Activated T-cell treated with anti-CD3 and anti-CD28 coated beads, Interleukin-2, amount 50 U/mL, for 4 hours (primary cell): Measurements from ENCODE around the gene CDC20B. TPM values are rescaled to one million over a fixed set of nuclear protein-coding genes. Genes with fewer than 3 reads are reported as not detected.

Source experiments
- ATAC-seq, 2 donors: fragments of 200-7000 bp; cut with Tn5 transposase; one replicate each; pipeline ENCODE4 v1.10.0; 2021
- DNase-seq: peaks from one replicate; pipeline ENCODE4 v3.0.0-alpha.2; 2020
- H3K27me3 Mint-ChIP-seq: one replicate; pipeline ENCODE4 v1.8.0; 2021; ENCODE audit warnings: low read depth, mixed read lengths
- H3K36me3 Mint-ChIP-seq: one replicate; pipeline ENCODE4 v1.8.0; 2022; ENCODE audit warnings: mixed read lengths; ENCODE audit not compliant: insufficient read depth
- H3K4me1 Mint-ChIP-seq: one replicate; pipeline ENCODE4 v1.8.0; 2021; ENCODE audit warnings: low read depth, mixed read lengths
- H3K4me3 Mint-ChIP-seq: one replicate; pipeline ENCODE4 v1.8.0; 2021; ENCODE audit warnings: mild to moderate bottlenecking, moderate library complexity, mixed read lengths
- H3K9me3 Mint-ChIP-seq: one replicate; pipeline ENCODE4 v1.8.0; 2021; ENCODE audit warnings: mixed read lengths
- total RNA-seq, 3 donors: library from RNA; stranded (reverse); gene quantifications; one replicate each; pipeline ENCODE4 v1.2.1, GENCODE V29; 2021

The CDC20B gene
- total RNA-seq: under 1 TPM in 2 of 3 donors, not detected in 1; 0.11 to 0.16 TPM

GRCh38 chr5:55172937-55173686 lies at the start of gene CDC20B:
TSS of gene CDC20B (minus strand) at chr5:55173177. CDS start at chr5:55173000, 177 bp downstream.
- Mint-ChIP-seq H3K27me3 (peaks cover 66% of the 10 kb centered on the region), H3K36me3 (no peaks in the 10 kb centered on the region), H3K9me3 (no peaks in the 10 kb centered on the region), H3K4me3 (peak within 1 kb of the TSS; percentile 84), H3K4me1 (peaks cover 34% of the 10 kb centered on the region)
- DNase-seq (peak; percentile 72), ATAC-seq (peak; percentile 90 to 91)

- Mint-ChIP-seq H3K4me3 (no peak overlapping the region), H3K4me1 (peaks cover 33% of the 10 kb centered on the region)
These were observed 49.4 kb upstream of the CDC20B start for GRCh38 chr5:55222092-55222984.

GRCh38 chr5:55220433-55221185 lies 47.6 kb upstream of the CDC20B start:
- no peaks in the 10 kb centered on the region for H3K9me3 Mint-ChIP-seq
- no peak for DNase-seq
- H3K27me3 Mint-ChIP-seq: peaks cover 72% of the 10 kb centered on the region
- peaks cover 29% of the 10 kb centered on the region for H3K4me1 Mint-ChIP-seq
- peak; percentile 39 to 47 for ATAC-seq
- no peaks in the 10 kb centered on the region for H3K36me3 Mint-ChIP-seq
- H3K4me3 Mint-ChIP-seq: peak overlapping the region; percentile 58

More at GRCh38 chr5:55222092-55222984, 49.4 kb upstream of the CDC20B start:
- ATAC-seq (no peak), DNase-seq (no peak)
- no peaks in the 10 kb centered on the region for H3K9me3 Mint-ChIP-seq
- H3K27me3 Mint-ChIP-seq: peaks cover 77% of the 10 kb centered on the region
- no peaks in the 10 kb centered on the region for H3K36me3 Mint-ChIP-seq

- H3K27me3 Mint-ChIP-seq: peaks cover 68% of the 10 kb centered on the region
- H3K4me3 Mint-ChIP-seq: no peak overlapping the region
- no peak for DNase-seq
- H3K36me3 Mint-ChIP-seq: no peaks in the 10 kb centered on the region
- no peak for ATAC-seq
- H3K9me3 Mint-ChIP-seq: no peaks in the 10 kb centered on the region
- peaks cover 29% of the 10 kb centered on the region for H3K4me1 Mint-ChIP-seq
These were observed 46.8 kb upstream of the CDC20B start for GRCh38 chr5:55219770-55220169.

GRCh38 chr5:55218967-55219366 lies 46.0 kb upstream of the CDC20B start:
- DNase-seq (no peak), ATAC-seq (no peak)

GRCh38 chr5:55211184-55211874 lies 38.4 kb upstream of the CDC20B start:
- ATAC-seq (no peak), DNase-seq (no peak)
- Mint-ChIP-seq H3K4me1 (no peaks in the 10 kb centered on the region), H3K36me3 (no peaks in the 10 kb centered on the region), H3K9me3 (no peaks in the 10 kb centered on the region), H3K4me3 (no peak overlapping the region), H3K27me3 (peaks cover 15% of the 10 kb centered on the region)

More at GRCh38 chr5:55218967-55219366, 46.0 kb upstream of the CDC20B start:
- H3K9me3 Mint-ChIP-seq: no peaks in the 10 kb centered on the region
- H3K4me1 Mint-ChIP-seq: peaks cover 29% of the 10 kb centered on the region
- no peak overlapping the region for H3K4me3 Mint-ChIP-seq
- no peaks in the 10 kb centered on the region for H3K36me3 Mint-ChIP-seq
- H3K27me3 Mint-ChIP-seq: peaks cover 60% of the 10 kb centered on the region

GRCh38 chr5:55205001-55205400 lies 32.0 kb upstream of the CDC20B start:
- Mint-ChIP-seq H3K36me3 (no peaks in the 10 kb centered on the region), H3K27me3 (peaks cover 36% of the 10 kb centered on the region), H3K9me3 (no peaks in the 10 kb centered on the region), H3K4me3 (no peak overlapping the region), H3K4me1 (no peaks in the 10 kb centered on the region)
- no peak for ATAC-seq
- no peak for DNase-seq

- Mint-ChIP-seq H3K9me3 (no peaks in the 10 kb centered on the region), H3K36me3 (no peaks in the 10 kb centered on the region)
- no peak for ATAC-seq
These were observed 18.2 kb upstream of the CDC20B start for GRCh38 chr5:55191165-55191564.

GRCh38 chr5:55188656-55189540 lies 15.9 kb upstream of the CDC20B start:
- no peak for ATAC-seq
- Mint-ChIP-seq H3K27me3 (peaks cover 56% of the 10 kb centered on the region), H3K4me3 (no peak overlapping the region), H3K9me3 (no peaks in the 10 kb centered on the region), H3K36me3 (no peaks in the 10 kb centered on the region), H3K4me1 (no peaks in the 10 kb centered on the region)
- no peak for DNase-seq

More at GRCh38 chr5:55191165-55191564, 18.2 kb upstream of the CDC20B start:
- no peak overlapping the region for H3K4me3 Mint-ChIP-seq
- no peak for DNase-seq
- peaks cover 48% of the 10 kb centered on the region for H3K27me3 Mint-ChIP-seq
- H3K4me1 Mint-ChIP-seq: no peaks in the 10 kb centered on the region

GRCh38 chr5:55187370-55187769 lies 14.4 kb upstream of the CDC20B start:
- no peak for ATAC-seq
- Mint-ChIP-seq H3K4me3 (no peak overlapping the region), H3K27me3 (peaks cover 50% of the 10 kb centered on the region), H3K9me3 (peaks cover 4% of the 10 kb centered on the region), H3K4me1 (no peaks in the 10 kb centered on the region), H3K36me3 (no peaks in the 10 kb centered on the region)
- DNase-seq: no peak

GRCh38 chr5:55180016-55180415 lies 7.0 kb upstream of the CDC20B start:
- Mint-ChIP-seq H3K4me1 (peaks cover 15% of the 10 kb centered on the region), H3K9me3 (peaks cover 4% of the 10 kb centered on the region), H3K36me3 (no peaks in the 10 kb centered on the region), H3K27me3 (peaks cover 67% of the 10 kb centered on the region), H3K4me3 (no peak overlapping the region)
- no peak for ATAC-seq
- no peak for DNase-seq

- H3K4me3 Mint-ChIP-seq: peak overlapping the region; percentile 27
These were observed 4.1 kb upstream of the CDC20B start for GRCh38 chr5:55177078-55177477.

More at GRCh38 chr5:55177078-55177477, 4.1 kb upstream of the CDC20B start:
- Mint-ChIP-seq H3K4me1 (peaks cover 30% of the 10 kb centered on the region), H3K9me3 (no peaks in the 10 kb centered on the region), H3K36me3 (no peaks in the 10 kb centered on the region), H3K27me3 (peaks cover 77% of the 10 kb centered on the region)
- no peak for ATAC-seq
- no peak for DNase-seq
